ENCODE results near the gene KPNB1. TPM values are rescaled to one million over a fixed set of nuclear protein-coding genes. Genes with fewer than 3 reads are reported as not detected.

The KPNB1 gene
- total RNA-seq, 1 donor from 2014 or later, result 210 TPM

DNA sequence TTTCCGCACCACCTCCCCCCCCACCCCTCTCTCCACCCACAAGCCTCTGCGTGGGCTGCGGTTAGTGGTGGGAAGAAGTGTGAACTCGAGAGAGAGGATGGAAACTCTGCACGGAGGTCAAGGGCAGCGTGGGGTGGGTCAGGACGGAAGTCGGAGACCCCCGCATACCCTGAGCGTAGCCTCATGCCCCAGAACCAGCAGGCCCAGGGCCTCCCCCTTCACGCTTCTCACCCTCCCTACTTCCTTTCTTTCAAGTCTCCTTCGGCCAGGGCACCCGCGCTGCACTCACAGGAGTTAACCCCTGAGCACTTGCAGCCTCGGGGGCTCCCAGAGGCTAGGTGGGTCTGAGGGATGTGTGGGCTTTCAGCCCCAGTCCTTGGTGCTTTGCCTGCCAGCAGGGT, 53.5 kb downstream of the KPNB1 start:
- ATAC-seq (peak; percentile 6 to 33), DNase-seq (peak; percentile 56)
- Histone ChIP-seq H3K27ac (peak overlapping the region; percentile 2), H3K4me1 (peaks cover 37% of the 10 kb centered on the region), H3K27me3 (ENCODE audit: low read depth) (no peaks in the 10 kb centered on the region), H3K9me3 (no peaks in the 10 kb centered on the region), H3K36me3 (peaks cover 19% of the 10 kb centered on the region), H3K4me3 (no peak overlapping the region)
- TF ChIP-seq, protein P1, sequence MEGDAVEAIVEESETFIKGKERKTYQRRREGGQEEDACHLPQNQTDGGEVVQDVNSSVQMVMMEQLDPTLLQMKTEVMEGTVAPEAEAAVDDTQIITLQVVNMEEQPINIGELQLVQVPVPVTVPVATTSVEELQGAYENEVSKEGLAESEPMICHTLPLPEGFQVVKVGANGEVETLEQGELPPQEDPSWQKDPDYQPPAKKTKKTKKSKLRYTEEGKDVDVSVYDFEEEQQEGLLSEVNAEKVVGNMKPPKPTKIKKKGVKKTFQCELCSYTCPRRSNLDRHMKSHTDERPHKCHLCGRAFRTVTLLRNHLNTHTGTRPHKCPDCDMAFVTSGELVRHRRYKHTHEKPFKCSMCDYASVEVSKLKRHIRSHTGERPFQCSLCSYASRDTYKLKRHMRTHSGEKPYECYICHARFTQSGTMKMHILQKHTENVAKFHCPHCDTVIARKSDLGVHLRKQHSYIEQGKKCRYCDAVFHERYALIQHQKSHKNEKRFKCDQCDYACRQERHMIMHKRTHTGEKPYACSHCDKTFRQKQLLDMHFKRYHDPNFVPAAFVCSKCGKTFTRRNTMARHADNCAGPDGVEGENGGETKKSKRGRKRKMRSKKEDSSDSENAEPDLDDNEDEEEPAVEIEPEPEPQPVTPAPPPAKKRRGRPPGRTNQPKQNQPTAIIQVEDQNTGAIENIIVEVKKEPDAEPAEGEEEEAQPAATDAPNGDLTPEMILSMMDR (IDR thresholded peaks at IDR 0.05), result no peak
- intact Hi-C loops (cut with DNase I), result no loop called here

DNA sequence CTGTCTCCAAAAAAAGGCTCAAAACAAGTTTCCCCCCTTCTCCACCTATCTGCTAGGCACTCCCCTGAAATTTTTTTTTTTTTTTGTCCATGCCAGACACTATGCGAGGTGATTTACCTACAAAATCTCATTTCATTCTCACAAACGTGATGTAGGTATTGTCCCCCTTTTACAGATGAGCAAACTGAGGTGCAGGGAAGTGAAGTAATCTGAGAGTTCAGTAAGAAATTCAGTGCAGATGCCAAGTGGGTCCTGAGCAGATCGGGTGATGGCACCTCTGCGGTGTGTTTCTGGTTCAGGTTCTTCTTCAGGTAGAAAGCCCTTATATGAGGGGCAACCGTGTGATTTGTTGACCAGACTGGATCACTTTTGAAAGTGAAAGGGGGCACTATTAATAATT, 54.0 kb downstream of the KPNB1 start:
- ATAC-seq, result no peak
- H3K4me3 ChIP-seq, result no peak overlapping the region
- H3K9me3 ChIP-seq, result no peaks in the 10 kb centered on the region
- peak overlapping the region; percentile 2 for H3K27ac ChIP-seq
- H3K27me3 ChIP-seq (ENCODE audit: low read depth), result no peaks in the 10 kb centered on the region
- DNase-seq, result peak; percentile 9
- H3K36me3 ChIP-seq, result peaks cover 19% of the 10 kb centered on the region
- H3K4me1 ChIP-seq, result peaks cover 37% of the 10 kb centered on the region
- TF ChIP-seq, protein P1 (IDR thresholded peaks at IDR 0.05), result no peak
- intact Hi-C loops (cut with DNase I), result no loop called here

DNA sequence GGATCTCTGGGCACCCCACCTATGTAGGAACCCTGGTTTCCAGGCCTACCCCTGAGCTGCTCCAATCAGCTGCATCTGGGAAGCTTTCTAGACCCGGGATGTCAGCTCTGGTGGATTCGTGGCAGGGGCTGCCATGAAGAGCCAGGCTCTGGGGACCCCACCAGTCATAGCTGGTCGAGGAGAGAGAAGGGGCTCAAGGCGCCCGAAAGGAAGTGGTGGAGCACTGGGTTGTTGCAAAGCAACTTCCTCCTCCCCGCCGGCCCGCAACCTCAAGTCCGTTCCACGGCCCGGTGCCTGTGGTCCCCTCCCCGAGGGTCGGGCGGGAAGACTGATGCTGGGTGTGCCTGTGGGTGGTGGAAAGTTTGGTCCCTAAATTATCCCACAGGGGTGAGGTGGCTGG, 54.4 kb downstream of the KPNB1 start:
- intact Hi-C loops (cut with DNase I), result no loop called here
- Histone ChIP-seq H3K27ac (peak overlapping the region; percentile 2), H3K4me1 (peaks cover 37% of the 10 kb centered on the region), H3K36me3 (peaks cover 18% of the 10 kb centered on the region), H3K4me3 (no peak overlapping the region), H3K9me3 (no peaks in the 10 kb centered on the region), H3K27me3 (ENCODE audit: low read depth) (no peaks in the 10 kb centered on the region)
- ATAC-seq (no peak), DNase-seq (peak; percentile 77)
- TF ChIP-seq, protein P1 (IDR thresholded peaks at IDR 0.05), result no peak

DNA sequence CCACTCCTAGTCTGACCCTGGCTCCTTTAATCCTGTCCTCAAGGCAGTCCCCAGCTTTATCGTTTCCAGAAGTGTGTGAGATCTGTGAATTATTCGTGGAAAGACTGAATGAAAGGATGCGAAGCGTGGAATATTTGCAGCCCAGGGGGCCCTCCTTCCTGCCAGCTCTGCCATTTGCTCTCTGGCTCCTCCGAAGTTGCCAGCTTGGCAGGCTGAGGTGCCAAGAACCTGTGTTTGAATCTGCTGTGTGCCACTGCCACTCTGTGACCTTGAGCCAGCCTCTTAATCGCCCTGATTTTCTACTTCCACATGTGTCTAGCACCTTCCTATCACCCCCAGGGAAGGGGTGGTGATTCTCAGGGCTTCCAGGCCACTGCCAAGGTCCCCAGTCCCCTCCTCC, 55.0 kb downstream of the KPNB1 start:
- H3K4me3 ChIP-seq, result no peak overlapping the region
- intact Hi-C loops (cut with DNase I), result no loop called here
- ATAC-seq, result no peak
- no peaks in the 10 kb centered on the region for H3K27me3 ChIP-seq (ENCODE audit: low read depth)
- peaks cover 37% of the 10 kb centered on the region for H3K4me1 ChIP-seq
- TF ChIP-seq, protein P1 (IDR thresholded peaks at IDR 0.05), result no peak
- peaks cover 18% of the 10 kb centered on the region for H3K36me3 ChIP-seq
- no peaks in the 10 kb centered on the region for H3K9me3 ChIP-seq
- peak; percentile 5 for DNase-seq
- no peak overlapping the region for H3K27ac ChIP-seq

DNA sequence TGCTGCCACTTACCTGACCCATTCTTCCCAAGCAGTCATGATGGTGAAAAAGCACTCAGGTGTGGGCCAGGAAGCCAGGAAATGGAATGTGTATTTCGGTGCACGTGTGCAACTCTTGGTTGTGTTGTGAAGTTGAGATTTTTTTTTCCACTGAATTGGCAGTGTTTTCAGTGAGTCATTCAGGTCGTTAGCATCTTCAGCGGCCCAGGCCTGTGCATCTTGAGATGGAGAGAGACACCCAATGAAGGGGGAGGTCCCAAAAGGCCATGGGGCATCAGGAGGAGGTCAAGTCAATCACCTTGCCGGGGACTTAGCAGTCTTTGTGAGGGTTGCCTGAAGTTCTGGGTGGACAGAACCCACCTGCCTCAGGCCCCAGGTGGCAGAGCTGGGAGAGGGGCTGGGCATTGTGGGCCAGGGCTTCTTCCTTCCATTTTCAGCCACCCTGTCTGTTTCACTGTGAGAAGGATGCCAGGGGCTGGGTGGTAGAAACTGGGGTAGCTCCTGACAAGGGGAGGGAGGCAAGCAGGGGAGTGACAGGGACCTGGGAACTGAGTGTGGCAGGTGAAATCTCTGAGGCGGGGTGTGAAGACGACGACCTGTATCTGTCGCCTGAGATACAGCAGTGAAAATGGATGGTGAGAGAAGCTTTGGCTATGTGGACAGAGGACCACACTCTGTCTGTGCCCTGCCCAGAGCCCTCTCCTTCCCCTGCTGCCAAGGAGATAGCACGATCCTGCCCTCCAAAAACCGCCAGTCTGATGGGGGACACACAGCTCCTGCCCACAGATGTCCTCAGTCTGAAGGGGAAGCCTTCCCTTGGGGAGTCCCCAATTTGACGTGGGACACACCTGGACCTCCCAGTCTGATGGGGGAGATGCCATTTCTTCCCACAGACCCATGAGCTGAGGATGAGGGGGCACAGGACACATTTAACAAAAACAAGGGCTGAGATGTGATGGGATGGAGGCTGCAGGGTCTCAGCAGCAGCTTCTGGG, 56.1 kb downstream of the KPNB1 start:
- Histone ChIP-seq H3K27ac (no peak overlapping the region), H3K4me1 (peaks cover 37% of the 10 kb centered on the region), H3K36me3 (peaks cover 21% of the 10 kb centered on the region), H3K9me3 (no peaks in the 10 kb centered on the region), H3K27me3 (ENCODE audit: low read depth) (no peaks in the 10 kb centered on the region), H3K4me3 (no peak overlapping the region)
- TF ChIP-seq, protein P1 (IDR thresholded peaks at IDR 0.05), result no peak
- DNase-seq, result peak; percentile 20
- intact Hi-C loops (cut with DNase I), result no loop called here
- no peak for ATAC-seq

Data from lower lobe of right lung (tissue), 2 donors.